HepG2 (cell line): ENCODE data around the gene SMARCD1. TPM values are rescaled to one million over a fixed set of nuclear protein-coding genes. Genes with fewer than 3 reads are reported as not detected.
A peak's percentile ranks its signal among the peaks of the same experiment; 100 is the strongest.

Experiments
- ATAC-seq: fragments of 200-7000 bp; cut with Tn5 transposase; 3 replicates; pipeline ENCODE4 v1.9.1; 2020; ENCODE audit warnings: mild to moderate bottlenecking, moderate library complexity
- BruUV-seq: library from RNA; stranded (reverse); fragments of 400-500 nt; replicated peaks from 2 replicates; lab custom pipeline; 2021; lab: Mats Ljungman, UMichigan
- CTCF ChIA-PET: fragments of 300-600 bp; formaldehyde crosslinking; extraction: SDS; loops from one replicate; lab custom pipeline; 2021; ENCODE audit warnings: low total read pairs, inconsistent platforms, low intra/inter-chr PET ratio; lab: Yijun Ruan, JAX
- POLR2A ChIA-PET: fragments of 350-600 bp; sonication (Branson Sonifier 250); formaldehyde crosslinking; loops from one replicate; lab custom pipeline; 2020; ENCODE audit warnings: antibody characterized with exemption, inconsistent platforms; lab: Yijun Ruan, JAX
- DNase-seq: peaks from one replicate; pipeline ENCODE4 v3.0.0-alpha.2; 2015; ENCODE audit warnings: low spot score
- FAIRE-seq: peaks from 3 replicates; lab custom pipeline; 2011; peaks lifted over from hg19 to GRCh38; lab: Jason Lieb, UNC
- H2AFZ ChIP-seq: one replicate; pipeline ENCODE4 v1.6.1; 2011; ENCODE audit warnings: low read length, inconsistent platforms
- H3K27ac ChIP-seq: fragments of 300-600 bp; 3 replicates; pipeline ENCODE4 v1.8.0; 2011; ENCODE audit warnings: mixed run types, mild to moderate bottlenecking, mixed read lengths, low read length, inconsistent platforms; ENCODE audit not compliant: insufficient read depth; ENCODE audit errors: extremely low read length
- H3K27me3 ChIP-seq, 2 experiments: fragments of 200-600 bp in 1 of 2; 2 replicates in 1 of 2; 3 replicates in 1 of 2; pipeline versions ENCODE4 v1.6.0 to v1.8.0; 2011; ENCODE audit warnings: low read length in 2 of 2, mild to moderate bottlenecking in 2 of 2, moderate library complexity in 2 of 2, inconsistent platforms in 1 of 2; ENCODE audit not compliant: insufficient read depth in 2 of 2, control insufficient read depth in 1 of 2
- H3K36me3 ChIP-seq, 2 experiments: fragments of 200-600 bp in 1 of 2; replicated peaks in 1 of 2; 2 replicates in 1 of 2; 3 replicates in 1 of 2; pipeline versions ENCODE4 v1.5.1 to v1.8.0; 2011; ENCODE audit warnings: low read length in 2 of 2, inconsistent platforms in 1 of 2; ENCODE audit not compliant: insufficient read depth in 2 of 2, control insufficient read depth in 1 of 2
- H3K4me1 ChIP-seq: 2 replicates; pipeline ENCODE4 v1.5.1; 2012; ENCODE audit warnings: low read length, inconsistent platforms; ENCODE audit not compliant: insufficient read depth
- H3K4me2 ChIP-seq: 2 replicates; pipeline ENCODE4 v1.6.0; 2011; ENCODE audit warnings: low read depth, low read length, inconsistent platforms
- H3K4me3 ChIP-seq, 3 experiments: fragments of 200-600 bp in 1 of 3; sonication (generic), shearing (Covaris generic) in 1 of 3; replicated peaks in 1 of 3; 2 replicates each; pipeline ENCODE4 v1.5.1; 2011 to 2016; ENCODE audit warnings: low read length in 3 of 3, inconsistent platforms in 2 of 3, low read depth in 2 of 3, mild to moderate bottlenecking in 2 of 3, control low read depth in 1 of 3, mixed read lengths in 1 of 3; ENCODE audit not compliant: insufficient read depth in 1 of 3
- H3K79me2 ChIP-seq: one replicate; pipeline ENCODE4 v1.6.1; 2011; ENCODE audit warnings: low read length, inconsistent platforms; ENCODE audit not compliant: insufficient read depth
- H3K9ac ChIP-seq: 2 replicates; pipeline ENCODE4 v1.6.0; 2011; ENCODE audit warnings: mild to moderate bottlenecking, low read depth, low read length, inconsistent platforms; ENCODE audit not compliant: insufficient read depth
- H3K9me3 ChIP-seq: 2 replicates; pipeline ENCODE4 v1.5.1; 2012; ENCODE audit warnings: mild to moderate bottlenecking, low read length
- H4K20me1 ChIP-seq: 2 replicates; pipeline ENCODE4 v1.6.0; 2011; ENCODE audit warnings: inconsistent platforms, mild to moderate bottlenecking, low read length, moderate library complexity; ENCODE audit not compliant: insufficient read depth
- MAFK ChIP-seq, 2 experiments: IDR thresholded peaks in 1 of 2; conservative IDR thresholded peaks in 1 of 2; 2 replicates each; pipeline ENCODE4 v1.6.1; 2011; ENCODE audit warnings: improper control_type of control experiment in 2 of 2, low read length in 2 of 2
- MED8 ChIP-seq: sonication (generic); formaldehyde crosslinking; IDR thresholded peaks from 2 replicates; pipeline ENCODE4 v1.8.1; 2023; ENCODE audit warnings: mild to moderate bottlenecking, missing genetic modification reagents; ENCODE audit not compliant: insufficient replicate concordance
- NONO ChIP-seq, 2 experiments: fragments of 450-650 bp in 1 of 2; sonication (generic) in 1 of 2; formaldehyde crosslinking in 1 of 2; IDR thresholded peaks in 1 of 2; conservative IDR thresholded peaks in 1 of 2; 2 replicates each; pipeline versions ENCODE4 v1.6.1 to v1.8.0; 2017 to 2022; ENCODE audit warnings: mild to moderate bottlenecking in 1 of 2, missing genetic modification reagents in 1 of 2, moderate library complexity in 1 of 2
- SIX4 ChIP-seq: sonication (generic); formaldehyde crosslinking; IDR thresholded peaks from 2 replicates; pipeline ENCODE4 v1.4.0; 2020; ENCODE audit warnings: missing genetic modification reagents
- SNRNP70 ChIP-seq: fragments of 200-400 bp; formaldehyde crosslinking; IDR thresholded peaks from 2 replicates; pipeline ENCODE4 v1.6.1; 2017; ENCODE audit warnings: mild to moderate bottlenecking, low read depth, low read length, moderate library complexity
- TEAD2 ChIP-seq: sonication (generic); formaldehyde crosslinking; IDR thresholded peaks from 2 replicates; pipeline ENCODE4 v1.9.0; 2021; ENCODE audit warnings: missing genetic modification reagents
- U2AF1 ChIP-seq: fragments of 200-400 bp; formaldehyde crosslinking; optimal IDR thresholded peaks from 2 replicates; pipeline ENCODE3; 2017; ENCODE audit warnings: mild to moderate bottlenecking, low read depth, low read length
- ZKSCAN5 ChIP-seq: sonication (generic); formaldehyde crosslinking; IDR thresholded peaks from 2 replicates; pipeline ENCODE4 v1.5.1; 2020; ENCODE audit warnings: mild to moderate bottlenecking, missing genetic modification reagents
- ZNF446 ChIP-seq: sonication (generic); formaldehyde crosslinking; IDR thresholded peaks from 2 replicates; pipeline ENCODE4 v1.5.0; 2020; ENCODE audit warnings: mild to moderate bottlenecking, missing genetic modification reagents
- ZNF605 ChIP-seq: sonication (generic); formaldehyde crosslinking; IDR thresholded peaks from 2 replicates; pipeline ENCODE4 v1.8.0; 2022; ENCODE audit warnings: mild to moderate bottlenecking, missing genetic modification reagents
- ZNF777 ChIP-seq: sonication (generic); formaldehyde crosslinking; IDR thresholded peaks from 2 replicates; pipeline ENCODE4 v1.4.0; 2020; ENCODE audit warnings: missing genetic modification reagents
- WGBS: methylation state at CpG from one replicate; pipeline ENCODE4 v1.1.6; 2017; ENCODE audit warnings: low lambda C conversion rate; 5-methylcytosine and 5-hydroxymethylcytosine counted together
- in situ Hi-C: cut with HindIII; loops from 2 replicates; pipeline ENCODE4 v1.10.0; 2017; ENCODE audit warnings: low pct_unique_long_range_greater_than_20kb; ENCODE audit not compliant: extremely low pct_ligation_motif_present
- intact Hi-C: fragments of 100-400 bp; cut with micrococcal nuclease; formaldehyde crosslinking; loops from one replicate; pipeline ENCODE4 v1.10.0; 2022; ENCODE audit not compliant: unreplicated experiment
- polyA plus RNA-seq, 8 experiments: library from polyadenylated mRNA; depleted of rRNA in 3 of 8; stranded (reverse) in 7 of 8; unstranded in 1 of 8; fragments of >200 nt; fragmentation: Illumina TruSeq in 4 of 8; extraction: Trizol in 4 of 8; gene quantifications; 2 replicates each; pipeline versions ENCODE4 v1.2.1 to v1.2.3, GENCODE V29; 2011 to 2016; ENCODE audit warnings: low read depth in 4 of 8, missing spikeins in 1 of 8, mixed read lengths in 1 of 8; ENCODE audit not compliant: insufficient read depth in 1 of 8
- total RNA-seq, 5 experiments: library from RNA; depleted of rRNA; stranded (reverse); fragments of >200 nt; fragmentation: Illumina TruSeq; extraction: Trizol; gene quantifications; 2 replicates each; pipeline ENCODE4 v1.2.3, GENCODE V29; 2016; ENCODE audit warnings: low read depth in 1 of 5
- TF ChIP-seq, protein P1 (sequence below): sonication (generic); formaldehyde crosslinking; IDR thresholded peaks from 2 replicates; pipeline ENCODE4 v1.8.1; 2022; ENCODE audit warnings: mild to moderate bottlenecking, missing genetic modification reagents
- TF ChIP-seq, protein P2 (sequence below), 2 experiments: sonication (generic) in 1 of 2; formaldehyde crosslinking in 1 of 2; IDR thresholded peaks; 2 replicates each; pipeline versions ENCODE4 v1.4.0 to v1.6.1; 2018 to 2020; ENCODE audit warnings: missing genetic modification reagents in 2 of 2, borderline replicate concordance in 1 of 2, low read depth in 1 of 2, mild to moderate bottlenecking in 1 of 2, missing biosample characterization in 1 of 2
- TF ChIP-seq, protein P3 (sequence below): sonication (generic); formaldehyde crosslinking; IDR thresholded peaks from 2 replicates; pipeline ENCODE4 v1.4.0; 2020; ENCODE audit warnings: missing genetic modification reagents; ENCODE audit errors: not compliant biosample characterization
- TF ChIP-seq, protein P4 (sequence below): sonication (generic); formaldehyde crosslinking; IDR thresholded peaks from 2 replicates; pipeline ENCODE4 v1.9.0; 2022; ENCODE audit warnings: low read depth, missing genetic modification reagents

SMARCD1 gene
- total and polyA plus RNA-seq, 2 of the 13 experiments (the other 11 are each of a cell fraction or from before 2014, with no cell fraction given): 51.7 to 54.6 TPM

DNA sequence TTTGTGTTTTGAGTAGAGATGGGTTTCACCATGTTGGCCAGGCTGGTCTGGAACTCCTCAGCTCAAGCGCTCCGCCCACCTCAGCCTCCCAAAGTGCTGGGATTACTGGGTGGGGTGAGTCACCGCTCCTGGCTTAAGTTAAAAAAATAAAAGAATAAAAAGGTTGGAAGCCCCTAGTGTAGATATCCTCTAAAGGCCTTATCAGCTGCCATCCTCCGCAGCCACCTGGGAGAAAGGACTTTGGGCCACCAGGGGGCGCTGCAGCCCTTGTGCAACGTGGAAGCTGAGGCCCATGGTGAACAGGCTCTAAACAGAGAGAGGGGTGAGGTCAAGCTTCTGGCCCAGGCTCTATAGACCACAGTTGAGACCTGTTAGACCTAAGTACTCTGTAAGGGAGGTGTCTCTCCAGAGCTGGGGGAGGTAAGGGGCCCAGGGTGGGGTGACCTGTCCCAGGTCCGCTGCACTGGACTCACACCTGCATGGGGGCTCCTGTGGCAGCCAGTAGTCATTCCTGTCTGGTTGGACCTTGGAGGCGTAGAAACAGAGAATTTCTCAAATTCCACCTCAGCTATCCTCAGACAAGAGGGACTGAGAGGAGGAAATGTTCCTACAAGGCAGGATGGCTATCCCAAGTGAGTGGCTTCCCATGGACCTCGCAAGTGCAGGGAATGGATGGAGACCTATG is 45.8 kb upstream of the SMARCD1 start (continued):
- TF ChIP-seq MED8 (CRISPR knock-in tag): no peak
- TF ChIP-seq, protein P1, sequence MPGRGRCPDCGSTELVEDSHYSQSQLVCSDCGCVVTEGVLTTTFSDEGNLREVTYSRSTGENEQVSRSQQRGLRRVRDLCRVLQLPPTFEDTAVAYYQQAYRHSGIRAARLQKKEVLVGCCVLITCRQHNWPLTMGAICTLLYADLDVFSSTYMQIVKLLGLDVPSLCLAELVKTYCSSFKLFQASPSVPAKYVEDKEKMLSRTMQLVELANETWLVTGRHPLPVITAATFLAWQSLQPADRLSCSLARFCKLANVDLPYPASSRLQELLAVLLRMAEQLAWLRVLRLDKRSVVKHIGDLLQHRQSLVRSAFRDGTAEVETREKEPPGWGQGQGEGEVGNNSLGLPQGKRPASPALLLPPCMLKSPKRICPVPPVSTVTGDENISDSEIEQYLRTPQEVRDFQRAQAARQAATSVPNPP: no peak
- no peak for TF ChIP-seq TEAD2 (CRISPR knock-in tag)
- no peak for TF ChIP-seq ZNF777 (CRISPR knock-in tag)
- TF ChIP-seq U2AF1: no peak
- TF ChIP-seq, protein P2, sequence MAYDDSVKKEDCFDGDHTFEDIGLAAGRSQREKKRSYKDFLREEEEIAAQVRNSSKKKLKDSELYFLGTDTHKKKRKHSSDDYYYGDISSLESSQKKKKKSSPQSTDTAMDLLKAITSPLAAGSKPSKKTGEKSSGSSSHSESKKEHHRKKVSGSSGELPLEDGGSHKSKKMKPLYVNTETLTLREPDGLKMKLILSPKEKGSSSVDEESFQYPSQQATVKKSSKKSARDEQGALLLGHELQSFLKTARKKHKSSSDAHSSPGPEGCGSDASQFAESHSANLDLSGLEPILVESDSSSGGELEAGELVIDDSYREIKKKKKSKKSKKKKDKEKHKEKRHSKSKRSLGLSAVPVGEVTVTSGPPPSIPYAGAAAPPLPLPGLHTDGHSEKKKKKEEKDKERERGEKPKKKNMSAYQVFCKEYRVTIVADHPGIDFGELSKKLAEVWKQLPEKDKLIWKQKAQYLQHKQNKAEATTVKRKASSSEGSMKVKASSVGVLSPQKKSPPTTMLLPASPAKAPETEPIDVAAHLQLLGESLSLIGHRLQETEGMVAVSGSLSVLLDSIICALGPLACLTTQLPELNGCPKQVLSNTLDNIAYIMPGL (CRISPR knock-in tag; IDR thresholded peaks at IDR 0.05; ENCODE audit: borderline replicate concordance in 1 of 2, low read depth in 1 of 2): peak in 1 of 2 experiments; percentile 43; a peak in 1 of 4 replicates
- no peak for TF ChIP-seq ZKSCAN5 (CRISPR knock-in tag)

DNA sequence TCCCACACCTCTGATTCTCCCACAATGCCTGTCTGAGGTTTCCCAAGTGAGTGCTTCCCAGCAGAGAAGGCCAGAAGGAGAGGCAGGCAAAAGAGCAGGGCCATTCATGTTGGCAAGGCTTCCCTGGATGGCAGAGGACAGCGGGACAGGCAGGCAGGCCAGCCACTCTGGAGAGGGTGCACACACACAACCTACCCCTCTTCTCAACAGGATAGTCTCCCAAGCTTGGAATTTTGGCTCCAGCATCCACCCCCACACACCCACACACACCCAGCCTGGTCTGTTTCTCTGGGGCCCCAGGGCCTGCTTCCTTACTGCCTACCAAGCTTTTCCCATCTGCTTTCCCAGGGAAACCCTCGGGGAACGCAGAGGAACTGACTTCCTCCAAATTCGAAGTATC is 44.5 kb upstream of the SMARCD1 start:
- Histone ChIP-seq H3K9me3 (no peaks in the 10 kb centered on the region), H3K9ac (no peak overlapping the region), H3K27ac (no peak overlapping the region), H4K20me1 (no peaks in the 10 kb centered on the region), H3K79me2 (no peaks in the 10 kb centered on the region), H3K4me1 (peaks cover 10% of the 10 kb centered on the region; the same call in 1 of the 2 replicates), H2AFZ (no peak overlapping the region), H3K27me3 (peaks cover 7 to 27% of the 10 kb centered on the region in 2 experiments; a peak in 4 of 5 replicates), H3K4me2 (no peak overlapping the region), H3K4me3 (no peak overlapping the region), H3K36me3 (no peaks in the 10 kb centered on the region)
- ChIA-PET CTCF (interaction anchor here (0.6 kb wide), 1 partner anchor 14 kb away, joined by 3 read pairs; no protein-coding TSS in a partner anchor), POLR2A (no interaction called here)
- FAIRE-seq (no peak), ATAC-seq (no peak), DNase-seq (no peak)
- no TSS peak for BruUV-seq
- in situ Hi-C loops: no loop called here
- intact Hi-C loops: no loop called here
- WGBS: 3% methylated on average over 4 of the region's 4 CpGs
- TF ChIP-seq SIX4 (CRISPR knock-in tag) (no peak), ZNF446 (CRISPR knock-in tag) (no peak), ZNF605 (CRISPR knock-in tag) (no peak), SNRNP70 (no peak), MAFK (conservative IDR thresholded peaks at IDR 0.05 in 1 of 2, IDR thresholded peaks at IDR 0.05 in 1 of 2; ENCODE audit: low read length in 2 of 2) (no peak), NONO (IDR thresholded peaks at IDR 0.05) (no peak), NONO (CRISPR knock-in tag; conservative IDR thresholded peaks at IDR 0.05) (no peak)
- TF ChIP-seq, protein P3, sequence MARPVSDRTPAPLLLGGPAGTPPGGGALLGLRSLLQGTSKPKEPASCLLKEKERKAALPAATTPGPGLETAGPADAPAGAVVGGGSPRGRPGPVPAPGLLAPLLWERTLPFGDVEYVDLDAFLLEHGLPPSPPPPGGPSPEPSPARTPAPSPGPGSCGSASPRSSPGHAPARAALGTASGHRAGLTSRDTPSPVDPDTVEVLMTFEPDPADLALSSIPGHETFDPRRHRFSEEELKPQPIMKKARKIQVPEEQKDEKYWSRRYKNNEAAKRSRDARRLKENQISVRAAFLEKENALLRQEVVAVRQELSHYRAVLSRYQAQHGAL (CRISPR knock-in tag): no peak
- TF ChIP-seq, protein P4, sequence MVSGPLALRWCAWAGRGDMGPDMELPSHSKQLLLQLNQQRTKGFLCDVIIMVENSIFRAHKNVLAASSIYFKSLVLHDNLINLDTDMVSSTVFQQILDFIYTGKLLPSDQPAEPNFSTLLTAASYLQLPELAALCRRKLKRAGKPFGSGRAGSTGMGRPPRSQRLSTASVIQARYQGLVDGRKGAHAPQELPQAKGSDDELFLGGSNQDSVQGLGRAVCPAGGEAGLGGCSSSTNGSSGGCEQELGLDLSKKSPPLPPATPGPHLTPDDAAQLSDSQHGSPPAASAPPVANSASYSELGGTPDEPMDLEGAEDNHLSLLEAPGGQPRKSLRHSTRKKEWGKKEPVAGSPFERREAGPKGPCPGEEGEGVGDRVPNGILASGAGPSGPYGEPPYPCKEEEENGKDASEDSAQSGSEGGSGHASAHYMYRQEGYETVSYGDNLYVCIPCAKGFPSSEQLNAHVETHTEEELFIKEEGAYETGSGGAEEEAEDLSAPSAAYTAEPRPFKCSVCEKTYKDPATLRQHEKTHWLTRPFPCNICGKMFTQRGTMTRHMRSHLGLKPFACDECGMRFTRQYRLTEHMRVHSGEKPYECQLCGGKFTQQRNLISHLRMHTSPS (CRISPR knock-in tag): no peak
